Testis (tissue), 3 donors: ENCODE results near the gene C1orf21. TPM values are rescaled to one million over a fixed set of nuclear protein-coding genes. Genes with fewer than 3 reads are reported as not detected.

Source experiments
- DNase-seq: peaks from one replicate; pipeline ENCODE4 v3.0.0-alpha.2; 2019
- H3K27ac ChIP-seq, 2 donors: fragments of 200-600 bp; sonication (generic); one replicate each; pipeline ENCODE4 v1.5.1; 2019
- H3K27me3 ChIP-seq: fragments of 200-600 bp; sonication (generic); one replicate; pipeline ENCODE4 v1.5.1; 2019
- H3K36me3 ChIP-seq: fragments of 200-600 bp; sonication (generic); one replicate; pipeline ENCODE4 v1.5.1; 2017; ENCODE audit warnings: low read depth; ENCODE audit errors: missing control alignments
- H3K4me1 ChIP-seq: fragments of 200-600 bp; sonication (generic); one replicate; pipeline ENCODE4 v1.5.1; 2019
- H3K4me3 ChIP-seq, 2 donors: fragments of 200-600 bp; sonication (generic); one replicate each; pipeline ENCODE4 v1.5.1; 2017 to 2019
- H3K9me3 ChIP-seq: fragments of 200-600 bp; sonication (generic); one replicate; pipeline ENCODE4 v1.5.1; 2017
- CTCF ChIP-seq, 3 experiments: fragments of 450-650 bp in 2 of 3; fragments of 200-600 bp in 1 of 3; sonication (generic) in 1 of 3; IDR thresholded peaks; one replicate each; pipeline ENCODE4 v1.5.1; 2016 to 2019; ENCODE audit warnings: antibody characterized with exemption in 3 of 3, mild to moderate bottlenecking in 2 of 3, moderate library complexity in 1 of 3
- POLR2A ChIP-seq: fragments of 450-650 bp; IDR thresholded peaks from one replicate; pipeline ENCODE4 v1.6.1; 2017; ENCODE audit warnings: antibody characterized with exemption, mild to moderate bottlenecking, moderate library complexity
- WGBS, 2 donors: methylation state at CpG; one replicate each; pipeline ENCODE4 v1.1.5; 2018; 5-methylcytosine and 5-hydroxymethylcytosine counted together
- intact Hi-C: fragments of 100-400 bp; cut with DNase I; formaldehyde crosslinking; loops from one replicate; pipeline ENCODE4 v1.15.1; 2023; ENCODE audit warnings: low total_unique reads
- polyA plus RNA-seq: library from polyadenylated mRNA; stranded (reverse); fragments of 350-450 nt; fragmentation: Illumina TruSeq; extraction: RNeasy Lipid Tissue Mini Kit (QIAGEN cat#74804); gene quantifications from one replicate; pipeline ENCODE4 v1.2.3, GENCODE V29; 2014; ENCODE audit warnings: low read depth, low replicate concordance; ENCODE audit not compliant: insufficient read depth
- total RNA-seq, 2 donors: library from RNA; depleted of rRNA; stranded (reverse); fragments of >200 nt; gene quantifications; one replicate each; pipeline ENCODE4 v1.2.3, GENCODE V29; 2016

The C1orf21 gene
- total and polyA plus RNA-seq, 3 donors from 2014 or later = 13.9 to 17.2 (median 16.0) TPM

- Histone ChIP-seq H3K27me3 (no peaks in the 10 kb centered on the region), H3K36me3 (no peaks in the 10 kb centered on the region), H3K9me3 (no peaks in the 10 kb centered on the region), H3K4me3 (no peak overlapping the region), H3K27ac (peak overlapping the region in 1 of 2 donors; percentile 74), H3K4me1 (peaks cover 7% of the 10 kb centered on the region)
- intact Hi-C loops = no loop called here
- TF ChIP-seq CTCF (IDR thresholded peaks at IDR 0.05) = no peak
- no peak for TF ChIP-seq POLR2A
- DNase-seq = no peak
- WGBS, 2 donors = 65 to 75% methylated on average over 4 of the region's 4 CpGs
These were observed 147.1 kb downstream of the C1orf21 start for GRCh38 chr1:184533915-184534314.

GRCh38 chr1:184534690-184535089 lies 147.9 kb downstream of the C1orf21 start:
- no peaks in the 10 kb centered on the region for H3K9me3 ChIP-seq
- H3K27me3 ChIP-seq = no peaks in the 10 kb centered on the region
- no peak overlapping the region for H3K4me3 ChIP-seq
- intact Hi-C loops = no loop called here
- H3K4me1 ChIP-seq = peaks cover 7% of the 10 kb centered on the region
- no peak for DNase-seq
- H3K27ac ChIP-seq = peak overlapping the region; percentile 21 to 74
- 85 to 89% methylated on average over 7 of the region's 7 CpGs for WGBS, 2 donors
- TF ChIP-seq CTCF (IDR thresholded peaks at IDR 0.05) = no peak
- no peak for TF ChIP-seq POLR2A
- no peaks in the 10 kb centered on the region for H3K36me3 ChIP-seq

GRCh38 chr1:184535191-184535970 lies 148.6 kb downstream of the C1orf21 start:
- H3K4me3 ChIP-seq = no peak overlapping the region
- H3K36me3 ChIP-seq = no peaks in the 10 kb centered on the region
- intact Hi-C loops = no loop called here
- peaks cover 7% of the 10 kb centered on the region for H3K4me1 ChIP-seq
- TF ChIP-seq POLR2A (no peak), CTCF (IDR thresholded peaks at IDR 0.05) (no peak)
- no peaks in the 10 kb centered on the region for H3K9me3 ChIP-seq
- no peak for DNase-seq
- WGBS, 2 donors = 52 to 57% methylated on average over 5 of the region's 5 CpGs
- H3K27me3 ChIP-seq = no peaks in the 10 kb centered on the region
- H3K27ac ChIP-seq = peak overlapping the region; percentile 37 to 74

GRCh38 chr1:184536246-184536985 lies 149.6 kb downstream of the C1orf21 start:
- peak; percentile 56 for DNase-seq
- Histone ChIP-seq H3K36me3 (no peaks in the 10 kb centered on the region), H3K9me3 (no peaks in the 10 kb centered on the region), H3K4me3 (no peak overlapping the region), H3K27ac (peak overlapping the region; percentile 37 to 74), H3K4me1 (peaks cover 7% of the 10 kb centered on the region), H3K27me3 (no peaks in the 10 kb centered on the region)
- TF ChIP-seq POLR2A = no peak
- no peak for TF ChIP-seq CTCF (IDR thresholded peaks at IDR 0.05)
- WGBS, 2 donors = 62 to 65% methylated on average over 8 of the region's 8 CpGs
- intact Hi-C loops = no loop called here
